Progenitor cell of endocrine pancreas (in vitro differentiated cells): Measurements from ENCODE around the gene DAB2. TPM values are rescaled to one million over a fixed set of nuclear protein-coding genes. Genes with fewer than 3 reads are reported as not detected.

Experiments
- DNase-seq: peaks from one replicate; pipeline ENCODE4 v3.0.0; 2021; ENCODE audit warnings: low spot score; ENCODE audit not compliant: unreplicated experiment
- H3K27ac Mint-ChIP-seq: 2 replicates; pipeline ENCODE4 v1.8.0; 2021; ENCODE audit warnings: mild to moderate bottlenecking, moderate library complexity, mixed read lengths
- H3K27me3 Mint-ChIP-seq: 2 replicates; pipeline ENCODE4 v1.8.0; 2021; ENCODE audit warnings: mixed read lengths
- H3K36me3 Mint-ChIP-seq: 2 replicates; pipeline ENCODE4 v1.8.0; 2022; ENCODE audit warnings: mixed read lengths; ENCODE audit not compliant: insufficient read depth
- H3K4me1 Mint-ChIP-seq: 2 replicates; pipeline ENCODE4 v1.8.0; 2021; ENCODE audit warnings: low read depth, mixed read lengths
- H3K4me3 Mint-ChIP-seq: 2 replicates; pipeline ENCODE4 v1.8.0; 2021; ENCODE audit warnings: low read depth, mild to moderate bottlenecking, moderate library complexity, mixed read lengths
- H3K9me3 Mint-ChIP-seq: 2 replicates; pipeline ENCODE4 v1.8.0; 2021; ENCODE audit warnings: low read depth, mixed read lengths
- total RNA-seq: library from RNA; stranded (reverse); gene quantifications from 2 replicates; pipeline ENCODE4 v1.2.1, GENCODE V29; 2021
- TF ChIP-seq, protein P1 (sequence below): fragments of 200-600 bp; sonication (generic); IDR thresholded peaks from one replicate; pipeline ENCODE4 v1.5.0; 2021; ENCODE audit warnings: antibody characterized with exemption, mild to moderate bottlenecking; ENCODE audit not compliant: unreplicated experiment

DAB2 gene
- total RNA-seq, 1 donor from 2014 or later: 46.0 TPM

DNA sequence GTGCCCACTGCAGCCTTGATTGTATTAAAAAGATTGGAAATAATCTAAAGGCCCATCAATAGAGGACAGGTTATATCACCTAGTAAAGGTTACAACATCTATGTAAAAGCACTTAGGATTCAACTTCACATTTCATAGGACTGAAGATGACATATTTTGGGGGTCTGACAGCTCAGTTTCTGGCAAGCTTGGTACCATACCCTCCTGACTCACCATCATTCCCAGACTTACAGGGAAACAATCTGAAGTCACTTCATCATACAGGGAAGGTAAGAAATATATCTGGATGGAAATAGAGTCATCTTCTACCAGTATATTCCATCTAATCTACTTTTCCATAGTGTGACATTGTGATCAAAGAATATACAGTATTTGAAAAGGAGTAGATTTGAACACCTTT, 28.8 kb upstream of the DAB2 start:
- peaks cover 43% of the 10 kb centered on the region for H3K4me1 Mint-ChIP-seq
- H3K4me3 Mint-ChIP-seq: no peak overlapping the region
- TF ChIP-seq, protein P1, sequence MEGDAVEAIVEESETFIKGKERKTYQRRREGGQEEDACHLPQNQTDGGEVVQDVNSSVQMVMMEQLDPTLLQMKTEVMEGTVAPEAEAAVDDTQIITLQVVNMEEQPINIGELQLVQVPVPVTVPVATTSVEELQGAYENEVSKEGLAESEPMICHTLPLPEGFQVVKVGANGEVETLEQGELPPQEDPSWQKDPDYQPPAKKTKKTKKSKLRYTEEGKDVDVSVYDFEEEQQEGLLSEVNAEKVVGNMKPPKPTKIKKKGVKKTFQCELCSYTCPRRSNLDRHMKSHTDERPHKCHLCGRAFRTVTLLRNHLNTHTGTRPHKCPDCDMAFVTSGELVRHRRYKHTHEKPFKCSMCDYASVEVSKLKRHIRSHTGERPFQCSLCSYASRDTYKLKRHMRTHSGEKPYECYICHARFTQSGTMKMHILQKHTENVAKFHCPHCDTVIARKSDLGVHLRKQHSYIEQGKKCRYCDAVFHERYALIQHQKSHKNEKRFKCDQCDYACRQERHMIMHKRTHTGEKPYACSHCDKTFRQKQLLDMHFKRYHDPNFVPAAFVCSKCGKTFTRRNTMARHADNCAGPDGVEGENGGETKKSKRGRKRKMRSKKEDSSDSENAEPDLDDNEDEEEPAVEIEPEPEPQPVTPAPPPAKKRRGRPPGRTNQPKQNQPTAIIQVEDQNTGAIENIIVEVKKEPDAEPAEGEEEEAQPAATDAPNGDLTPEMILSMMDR: no peak
- peaks cover 4% of the 10 kb centered on the region for H3K9me3 Mint-ChIP-seq
- H3K27me3 Mint-ChIP-seq: peaks cover 3% of the 10 kb centered on the region
- H3K27ac Mint-ChIP-seq: peak overlapping the region; percentile 9
- DNase-seq: no peak
- peaks cover 4% of the 10 kb centered on the region for H3K36me3 Mint-ChIP-seq

DNA sequence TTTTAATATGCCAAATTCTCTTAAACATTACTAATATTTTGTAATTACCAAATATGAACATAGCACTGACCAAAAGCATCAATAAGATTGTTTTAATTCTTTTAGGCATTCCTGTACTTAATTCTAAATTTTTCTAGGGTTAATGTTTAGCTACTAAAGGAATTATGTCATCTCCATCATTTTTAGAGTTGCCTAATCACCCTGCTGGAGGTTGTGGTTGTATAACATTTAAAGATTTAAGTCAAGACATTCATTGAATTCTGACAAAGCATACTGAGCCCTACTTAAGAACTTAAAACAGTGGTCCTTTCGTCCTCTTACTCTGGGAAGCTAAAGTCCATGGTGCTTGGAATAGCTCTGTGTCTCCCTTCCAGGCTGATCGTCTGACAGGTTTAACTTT, 28.1 kb upstream of the DAB2 start:
- TF ChIP-seq, protein P1: no peak
- DNase-seq: no peak
- Mint-ChIP-seq H3K4me1 (peaks cover 45% of the 10 kb centered on the region), H3K27ac (peak overlapping the region; percentile 9), H3K36me3 (peaks cover 3% of the 10 kb centered on the region), H3K4me3 (no peak overlapping the region), H3K27me3 (no peaks in the 10 kb centered on the region), H3K9me3 (no peaks in the 10 kb centered on the region)

DNA sequence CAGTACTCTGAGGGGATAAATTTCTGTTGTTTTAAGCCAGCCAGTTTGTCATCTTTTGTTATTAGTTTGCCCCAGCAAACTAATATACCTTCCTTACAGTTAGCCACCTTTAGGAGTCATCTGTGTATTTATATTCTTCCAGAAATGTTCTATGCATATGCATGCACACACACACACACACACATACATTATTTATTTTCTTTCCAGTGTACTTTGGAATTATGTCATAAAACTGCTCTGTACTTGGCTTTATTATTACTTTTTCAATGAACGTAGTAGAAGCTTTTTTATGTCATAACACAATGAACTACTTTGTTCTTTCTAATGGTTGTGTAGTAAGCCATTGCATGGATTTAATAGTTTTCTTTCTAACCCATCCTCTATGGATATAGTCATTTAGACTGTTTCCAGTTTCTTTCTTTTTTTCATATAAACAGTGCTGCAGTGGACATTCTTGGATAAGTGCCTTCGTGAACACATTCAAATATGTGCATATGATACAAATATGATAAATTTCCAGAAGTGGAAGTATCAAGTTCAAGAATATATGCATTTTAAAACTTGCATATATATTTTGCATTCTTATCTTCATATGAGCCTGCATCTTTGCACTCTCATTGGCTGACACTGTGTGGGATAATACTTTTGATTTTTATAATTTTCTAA, 26.6 kb upstream of the DAB2 start:
- H3K36me3 Mint-ChIP-seq: peaks cover 3% of the 10 kb centered on the region
- H3K27me3 Mint-ChIP-seq: no peaks in the 10 kb centered on the region

DNA sequence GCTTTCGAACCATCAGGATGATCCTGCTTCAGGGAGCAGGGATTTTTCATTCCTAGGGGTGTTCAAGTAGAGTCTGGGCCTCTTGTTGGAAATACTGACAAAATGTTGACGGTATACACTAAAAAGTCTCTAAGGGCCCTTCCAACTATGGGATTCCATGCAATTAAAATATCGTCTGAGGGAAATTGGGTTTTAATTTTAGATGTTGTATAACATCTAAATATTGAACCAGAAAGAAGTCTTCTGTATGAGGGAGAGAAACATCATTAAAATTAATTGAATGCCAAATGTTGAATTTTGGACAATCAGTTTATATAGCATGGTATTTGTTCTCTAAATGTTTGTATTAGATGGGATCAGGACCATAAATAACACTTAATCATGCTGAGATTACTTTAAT, 25.7 kb upstream of the DAB2 start:
- Mint-ChIP-seq H3K4me1 (peaks cover 41% of the 10 kb centered on the region), H3K9me3 (no peaks in the 10 kb centered on the region), H3K36me3 (peaks cover 3% of the 10 kb centered on the region), H3K27me3 (no peaks in the 10 kb centered on the region), H3K27ac (peak overlapping the region; percentile 86), H3K4me3 (no peak overlapping the region)
- no peak for DNase-seq
- TF ChIP-seq, protein P1: no peak

More for the DNA sequence above, 26.6 kb upstream of the DAB2 start:
- Mint-ChIP-seq H3K4me1 (peaks cover 48% of the 10 kb centered on the region), H3K27ac (no peak overlapping the region), H3K9me3 (no peaks in the 10 kb centered on the region), H3K4me3 (no peak overlapping the region)
- DNase-seq: no peak
- TF ChIP-seq, protein P1: no peak

DNA sequence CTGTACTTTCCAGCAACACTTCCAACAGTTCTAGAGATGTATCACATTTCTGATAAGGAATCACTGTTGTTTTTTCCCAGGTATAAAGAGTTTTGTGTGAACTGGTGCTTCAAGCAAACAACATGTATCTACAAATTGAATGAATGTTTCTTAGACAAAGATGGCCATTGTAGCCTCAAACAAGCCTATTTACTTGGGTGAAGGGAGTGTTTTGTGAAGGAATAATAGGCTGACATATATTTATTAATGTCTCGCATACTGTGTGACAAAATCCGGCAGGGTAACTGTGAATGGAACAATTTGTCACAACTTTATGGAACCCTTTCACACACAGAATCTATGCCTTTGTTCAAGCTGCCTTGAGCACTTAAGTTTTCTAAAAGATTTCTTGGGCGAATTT, 24.8 kb upstream of the DAB2 start:
- Mint-ChIP-seq H3K4me3 (no peak overlapping the region), H3K4me1 (peaks cover 40% of the 10 kb centered on the region), H3K36me3 (peaks cover 3% of the 10 kb centered on the region), H3K27ac (peak overlapping the region; percentile 89), H3K27me3 (no peaks in the 10 kb centered on the region), H3K9me3 (no peaks in the 10 kb centered on the region)
- TF ChIP-seq, protein P1: no peak
- DNase-seq: no peak
